ENCODE measurements around the gene ALG12. TPM values are rescaled to one million over a fixed set of nuclear protein-coding genes. Genes with fewer than 3 reads are reported as not detected.
A peak's percentile ranks its signal among the peaks of the same experiment; 100 is the strongest.

Gene ALG12
- total and polyA plus RNA-seq, 2 donors from 2014 or later: 27.2 to 28.4 TPM

DNA sequence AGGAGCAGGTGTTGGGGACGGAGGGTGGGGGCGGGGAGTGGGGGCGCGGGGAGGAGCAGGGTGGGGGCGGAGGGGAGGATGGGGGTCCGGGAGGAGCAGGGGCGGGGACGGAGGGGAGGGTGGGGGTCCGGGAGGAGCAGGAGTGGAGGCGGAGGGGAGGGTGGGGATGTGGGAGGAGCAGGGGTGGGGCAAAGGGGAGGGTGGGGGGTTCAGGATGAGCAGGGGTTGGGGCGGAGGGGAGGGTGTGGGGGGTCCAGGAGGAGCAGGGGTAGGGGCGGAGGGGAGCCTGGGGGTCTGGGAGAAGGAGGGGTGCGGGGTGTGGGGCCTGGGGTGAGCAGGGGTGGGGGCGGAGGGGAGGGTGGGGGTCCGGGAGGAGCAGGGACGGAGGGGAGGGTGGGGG is 17.3 kb upstream of the ALG12 start:
- no peak for FAIRE-seq
- no peaks in the 10 kb centered on the region for H3K27me3 ChIP-seq (ENCODE audit: control insufficient read depth, insufficient read depth, low read length)
- TF ChIP-seq, protein P1, sequence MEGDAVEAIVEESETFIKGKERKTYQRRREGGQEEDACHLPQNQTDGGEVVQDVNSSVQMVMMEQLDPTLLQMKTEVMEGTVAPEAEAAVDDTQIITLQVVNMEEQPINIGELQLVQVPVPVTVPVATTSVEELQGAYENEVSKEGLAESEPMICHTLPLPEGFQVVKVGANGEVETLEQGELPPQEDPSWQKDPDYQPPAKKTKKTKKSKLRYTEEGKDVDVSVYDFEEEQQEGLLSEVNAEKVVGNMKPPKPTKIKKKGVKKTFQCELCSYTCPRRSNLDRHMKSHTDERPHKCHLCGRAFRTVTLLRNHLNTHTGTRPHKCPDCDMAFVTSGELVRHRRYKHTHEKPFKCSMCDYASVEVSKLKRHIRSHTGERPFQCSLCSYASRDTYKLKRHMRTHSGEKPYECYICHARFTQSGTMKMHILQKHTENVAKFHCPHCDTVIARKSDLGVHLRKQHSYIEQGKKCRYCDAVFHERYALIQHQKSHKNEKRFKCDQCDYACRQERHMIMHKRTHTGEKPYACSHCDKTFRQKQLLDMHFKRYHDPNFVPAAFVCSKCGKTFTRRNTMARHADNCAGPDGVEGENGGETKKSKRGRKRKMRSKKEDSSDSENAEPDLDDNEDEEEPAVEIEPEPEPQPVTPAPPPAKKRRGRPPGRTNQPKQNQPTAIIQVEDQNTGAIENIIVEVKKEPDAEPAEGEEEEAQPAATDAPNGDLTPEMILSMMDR (IDR thresholded peaks at IDR 0.05; ENCODE audit: borderline replicate concordance, extremely low read depth, insufficient read depth): no peak
- H3K9me3 ChIP-seq (ENCODE audit: control insufficient read depth in 2 of 3, insufficient read depth in 1 of 3, low read length in 3 of 3): no peaks in the 10 kb centered on the region
- H3K4me3 ChIP-seq (ENCODE audit: low read length in 3 of 3): no peak overlapping the region
- intact Hi-C loops (cut with DNase I): no loop called here
- no peak overlapping the region for H3K9ac ChIP-seq (ENCODE audit: low read length in 3 of 3)
- DNase-seq: peak in 1 of 5 donors; percentile 90
- no peaks in the 10 kb centered on the region for H3K36me3 ChIP-seq (ENCODE audit: control insufficient read depth in 2 of 3, insufficient read depth in 3 of 3, low read length in 3 of 3)
- H3K4me1 ChIP-seq (ENCODE audit: control insufficient read depth in 2 of 3, insufficient read depth in 2 of 3, low read depth in 1 of 3, low read length in 3 of 3): peaks cover 0 to 40% (median 3%) of the 10 kb centered on the region in 3 donors
- H3K27ac ChIP-seq (ENCODE audit: low read depth in 2 of 2, low read length in 2 of 2): no peak overlapping the region

DNA sequence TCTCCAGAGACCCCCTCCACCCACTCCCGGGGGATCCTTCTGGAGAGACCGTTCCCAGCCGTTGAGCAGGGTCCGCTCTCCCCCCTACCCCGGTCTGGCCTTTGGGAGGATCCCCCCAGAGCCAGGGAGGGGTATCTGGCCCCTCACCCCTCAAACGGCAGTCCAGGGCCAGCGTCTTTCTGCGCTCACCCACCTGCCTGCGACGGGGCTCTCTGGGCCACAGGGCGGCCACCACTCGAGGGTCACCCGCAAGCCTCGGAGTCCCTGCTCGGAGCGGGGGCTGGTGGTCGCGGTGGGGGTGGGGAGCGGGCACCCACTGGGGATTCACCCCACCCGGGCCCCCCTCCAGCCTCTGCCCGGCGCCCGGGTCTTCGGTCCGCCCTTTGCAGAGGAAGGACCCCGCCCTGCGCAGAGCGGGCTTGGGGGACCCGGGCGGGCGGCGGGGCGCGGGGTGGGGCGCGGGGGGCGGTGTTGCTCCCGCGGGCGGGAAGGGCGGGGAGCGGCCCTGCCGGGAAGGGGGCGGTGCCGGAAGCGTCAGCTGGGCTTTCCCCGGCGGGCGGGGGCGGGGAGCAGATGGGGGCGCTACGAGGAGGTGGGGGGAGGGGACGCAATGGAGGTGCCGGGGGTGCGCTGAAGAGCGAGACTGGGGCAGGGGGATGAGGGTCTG is 16.8 kb upstream of the ALG12 start:
- TF ChIP-seq, protein P1 (IDR thresholded peaks at IDR 0.05; ENCODE audit: borderline replicate concordance, extremely low read depth, insufficient read depth): no peak

DNA sequence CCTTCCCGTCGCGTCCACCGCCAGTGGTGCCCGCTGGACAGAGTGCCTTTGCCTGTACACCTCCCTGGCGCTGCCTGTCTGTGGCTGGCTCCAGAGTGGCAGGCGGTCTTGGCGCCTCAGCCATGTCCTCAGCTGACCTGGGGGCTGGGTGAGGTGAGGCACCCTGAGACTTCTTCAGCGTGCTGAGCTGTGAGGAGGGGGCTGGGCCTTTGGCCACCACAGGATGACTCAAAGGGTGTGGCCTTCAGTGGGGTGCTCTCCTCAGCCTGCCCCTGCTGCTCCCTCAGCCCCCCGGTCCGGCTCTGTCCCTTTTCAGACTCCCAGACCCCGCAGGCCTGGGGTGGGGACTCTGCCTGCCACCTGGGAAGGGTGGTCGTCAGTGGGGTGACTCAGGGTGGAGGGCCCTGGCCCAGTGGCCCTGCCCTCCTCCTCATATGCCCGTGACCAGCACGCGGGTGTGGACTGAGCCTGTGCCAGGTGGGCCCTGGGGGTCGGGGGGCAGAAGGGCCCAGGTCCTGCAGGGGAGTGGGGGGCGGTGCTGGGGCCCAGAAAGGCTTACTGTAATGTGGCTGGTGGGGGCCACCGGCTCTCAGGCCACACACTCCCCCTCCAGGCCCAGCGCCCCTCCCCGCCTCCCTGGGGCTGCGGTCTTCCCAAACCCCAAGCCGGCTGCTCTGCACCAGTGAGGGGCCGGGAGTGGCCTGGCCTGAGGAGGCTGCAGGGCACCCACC is 16.1 kb upstream of the ALG12 start:
- Histone ChIP-seq H3K27me3 (ENCODE audit: control insufficient read depth, insufficient read depth, low read length) (no peaks in the 10 kb centered on the region), H3K4me1 (ENCODE audit: control insufficient read depth in 2 of 3, insufficient read depth in 2 of 3, low read depth in 1 of 3, low read length in 3 of 3) (peaks cover 0 to 48% (median 3%) of the 10 kb centered on the region in 3 donors), H3K27ac (ENCODE audit: low read depth in 2 of 2, low read length in 2 of 2) (peak overlapping the region; percentile 86 to 93), H3K9me3 (ENCODE audit: control insufficient read depth in 2 of 3, insufficient read depth in 1 of 3, low read length in 3 of 3) (no peaks in the 10 kb centered on the region), H3K36me3 (ENCODE audit: control insufficient read depth in 2 of 3, insufficient read depth in 3 of 3, low read length in 3 of 3) (no peaks in the 10 kb centered on the region), H3K9ac (ENCODE audit: low read length in 3 of 3) (peak overlapping the region in 2 of 3 donors; percentile 17 to 55), H3K4me3 (ENCODE audit: low read length in 3 of 3) (peak overlapping the region in 1 of 3 donors; percentile 29)
- TF ChIP-seq, protein P1 (IDR thresholded peaks at IDR 0.05; ENCODE audit: borderline replicate concordance, extremely low read depth, insufficient read depth): no peak
- no peak for FAIRE-seq
- DNase-seq: peak in 2 of 5 donors; percentile 73 to 93
- intact Hi-C loops (cut with DNase I): no loop called here

More for the DNA sequence above, 16.8 kb upstream of the ALG12 start:
- H3K4me1 ChIP-seq (ENCODE audit: control insufficient read depth in 2 of 3, insufficient read depth in 2 of 3, low read depth in 1 of 3, low read length in 3 of 3): peaks cover 0 to 43% (median 3%) of the 10 kb centered on the region in 3 donors
- DNase-seq (peak in 4 of 5 donors; percentile 39 to 98 (median 73)), FAIRE-seq (no peak)
- H3K9ac ChIP-seq (ENCODE audit: low read length in 3 of 3): peak overlapping the region in 2 of 3 donors; percentile 17 to 55
- no peaks in the 10 kb centered on the region for H3K36me3 ChIP-seq (ENCODE audit: control insufficient read depth in 2 of 3, insufficient read depth in 3 of 3, low read length in 3 of 3)
- H3K27ac ChIP-seq (ENCODE audit: low read depth in 2 of 2, low read length in 2 of 2): peak overlapping the region; percentile 86 to 93
- H3K9me3 ChIP-seq (ENCODE audit: control insufficient read depth in 2 of 3, insufficient read depth in 1 of 3, low read length in 3 of 3): no peaks in the 10 kb centered on the region
- intact Hi-C loops (cut with DNase I): no loop called here
- H3K27me3 ChIP-seq (ENCODE audit: control insufficient read depth, insufficient read depth, low read length): no peaks in the 10 kb centered on the region
- H3K4me3 ChIP-seq (ENCODE audit: low read length in 3 of 3): peak overlapping the region in 1 of 3 donors; percentile 29
